ENCODE results near the gene TMIGD3. TPM values are rescaled to one million over a fixed set of nuclear protein-coding genes. Genes with fewer than 3 reads are reported as not detected.

TMIGD3 gene
- polyA plus RNA-seq, 4 donors: 0.78 to 1.6 (median 1.3) TPM

GRCh38 chr1:111509997-111510375, 6.6 kb upstream of the TMIGD3 start:
- DNase-seq (ENCODE audit: low read depth in 4 of 4, low spot score in 2 of 4): no peak

- peak in 3 of 4 donors; percentile 41 to 89 (median 50) for DNase-seq (ENCODE audit: low read depth in 4 of 4, low spot score in 2 of 4)
Observed at GRCh38 chr1:111507411-111508201, 4.2 kb upstream of the TMIGD3 start.

- no peak for DNase-seq (ENCODE audit: low read depth in 4 of 4, low spot score in 2 of 4)
Observed at GRCh38 chr1:111506561-111506960, 3.1 kb upstream of the TMIGD3 start.

GRCh38 chr1:111505641-111506119, 2.2 kb upstream of the TMIGD3 start:
- no peak for DNase-seq (ENCODE audit: low read depth in 4 of 4, low spot score in 2 of 4)

GRCh38 chr1:111504097-111504496, 664 bp upstream of the TMIGD3 start:
- no peak for DNase-seq (ENCODE audit: low read depth in 4 of 4, low spot score in 2 of 4)

- DNase-seq (ENCODE audit: low read depth in 4 of 4, low spot score in 2 of 4): no peak
Observed at GRCh38 chr1:111501645-111502044, 1.8 kb downstream of the TMIGD3 start.

- no peak for DNase-seq (ENCODE audit: low read depth in 4 of 4, low spot score in 2 of 4)
Observed at GRCh38 chr1:111499026-111499785, 4.2 kb downstream of the TMIGD3 start.

GRCh38 chr1:111497592-111497991, 5.8 kb downstream of the TMIGD3 start:
- DNase-seq (ENCODE audit: low read depth in 4 of 4, low spot score in 2 of 4): no peak

GRCh38 chr1:111496398-111496797, 7.0 kb downstream of the TMIGD3 start:
- DNase-seq (ENCODE audit: low read depth in 4 of 4, low spot score in 2 of 4): no peak

- DNase-seq (ENCODE audit: low read depth in 4 of 4, low spot score in 2 of 4): no peak
Observed at GRCh38 chr1:111491070-111491469, 12.4 kb downstream of the TMIGD3 start.

- DNase-seq (ENCODE audit: low read depth in 4 of 4, low spot score in 2 of 4): no peak
Observed at GRCh38 chr1:111490220-111490619, 13.2 kb downstream of the TMIGD3 start.

GRCh38 chr1:111489604-111490003, 13.8 kb downstream of the TMIGD3 start:
- DNase-seq (ENCODE audit: low read depth in 4 of 4, low spot score in 2 of 4): no peak

GRCh38 chr1:111488669-111489068, 14.8 kb downstream of the TMIGD3 start:
- no peak for DNase-seq (ENCODE audit: low read depth in 4 of 4, low spot score in 2 of 4)

GRCh38 chr1:111487133-111487532, 16.3 kb downstream of the TMIGD3 start:
- DNase-seq (ENCODE audit: low read depth in 4 of 4, low spot score in 2 of 4): no peak

- DNase-seq (ENCODE audit: low read depth in 4 of 4, low spot score in 2 of 4): no peak
Observed at GRCh38 chr1:111486431-111486830, 17.0 kb downstream of the TMIGD3 start.

GRCh38 chr1:111484391-111485026, 18.9 kb downstream of the TMIGD3 start:
- DNase-seq (ENCODE audit: low read depth in 4 of 4, low spot score in 2 of 4): no peak

GRCh38 chr1:111483876-111484275, 19.6 kb downstream of the TMIGD3 start:
- DNase-seq (ENCODE audit: low read depth in 4 of 4, low spot score in 2 of 4): no peak

- no peak for DNase-seq (ENCODE audit: low read depth in 4 of 4, low spot score in 2 of 4)
Observed at GRCh38 chr1:111483166-111483565, 20.3 kb downstream of the TMIGD3 start.

- peak; percentile 7 to 54 (median 43) for DNase-seq (ENCODE audit: low read depth in 4 of 4, low spot score in 2 of 4)
Observed at GRCh38 chr1:111481387-111482221, 21.8 kb downstream of the TMIGD3 start.

GRCh38 chr1:111480674-111481073, 22.8 kb downstream of the TMIGD3 start:
- DNase-seq (ENCODE audit: low read depth in 4 of 4, low spot score in 2 of 4): no peak
